ENCODE data around the gene TLR4.
A peak's percentile ranks its signal among the peaks of the same experiment; 100 is the strongest.

The TLR4 gene

DNA sequence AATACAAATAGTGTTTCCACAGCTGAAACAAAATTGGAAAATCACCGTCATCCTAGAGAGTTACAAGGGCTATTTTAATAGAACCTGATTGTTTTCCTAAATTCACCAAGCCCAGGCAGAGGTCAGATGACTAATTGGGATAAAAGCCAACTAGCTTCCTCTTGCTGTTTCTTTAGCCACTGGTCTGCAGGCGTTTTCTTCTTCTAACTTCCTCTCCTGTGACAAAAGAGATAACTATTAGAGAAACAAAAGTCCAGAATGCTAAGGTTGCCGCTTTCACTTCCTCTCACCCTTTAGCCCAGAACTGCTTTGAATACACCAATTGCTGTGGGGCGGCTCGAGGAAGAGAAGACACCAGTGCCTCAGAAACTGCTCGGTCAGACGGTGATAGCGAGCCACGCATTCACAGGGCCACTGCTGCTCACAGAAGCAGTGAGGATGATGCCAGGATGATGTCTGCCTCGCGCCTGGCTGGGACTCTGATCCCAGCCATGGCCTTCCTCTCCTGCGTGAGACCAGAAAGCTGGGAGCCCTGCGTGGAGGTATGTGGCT is at the start of gene TLR4:
TLR4 (plus strand) TSS at position 380 of the 552 bp plus-strand sequence; CDS start at position 450, 70 bp downstream.
- no peak for DNase-seq

GRCh38 chr9:117656002-117656401 is 48.2 kb upstream of the TLR4 start:
- no peak for DNase-seq

GRCh38 chr9:117662651-117663050 is 41.6 kb upstream of the TLR4 start:
- no peak for DNase-seq

DNA sequence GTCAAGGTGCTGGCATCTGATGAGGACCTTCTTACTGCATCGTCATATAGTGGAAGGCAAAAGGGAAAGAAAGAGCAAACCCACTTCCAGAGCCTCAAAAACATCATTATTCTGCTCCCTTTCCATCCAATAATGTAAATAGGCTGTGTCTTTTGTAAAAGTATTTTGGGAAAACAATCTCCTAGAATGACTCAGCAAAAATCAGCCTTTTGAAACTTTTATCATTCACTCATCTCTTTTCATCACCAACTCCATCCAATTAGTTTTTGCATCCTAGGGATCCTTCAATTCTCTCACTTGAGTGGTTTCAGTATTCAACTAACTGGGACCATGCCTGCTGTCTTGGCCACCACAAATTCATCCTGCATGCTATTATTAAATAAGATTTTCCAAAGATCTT is 39.8 kb upstream of the TLR4 start:
- no peak for DNase-seq

DNA sequence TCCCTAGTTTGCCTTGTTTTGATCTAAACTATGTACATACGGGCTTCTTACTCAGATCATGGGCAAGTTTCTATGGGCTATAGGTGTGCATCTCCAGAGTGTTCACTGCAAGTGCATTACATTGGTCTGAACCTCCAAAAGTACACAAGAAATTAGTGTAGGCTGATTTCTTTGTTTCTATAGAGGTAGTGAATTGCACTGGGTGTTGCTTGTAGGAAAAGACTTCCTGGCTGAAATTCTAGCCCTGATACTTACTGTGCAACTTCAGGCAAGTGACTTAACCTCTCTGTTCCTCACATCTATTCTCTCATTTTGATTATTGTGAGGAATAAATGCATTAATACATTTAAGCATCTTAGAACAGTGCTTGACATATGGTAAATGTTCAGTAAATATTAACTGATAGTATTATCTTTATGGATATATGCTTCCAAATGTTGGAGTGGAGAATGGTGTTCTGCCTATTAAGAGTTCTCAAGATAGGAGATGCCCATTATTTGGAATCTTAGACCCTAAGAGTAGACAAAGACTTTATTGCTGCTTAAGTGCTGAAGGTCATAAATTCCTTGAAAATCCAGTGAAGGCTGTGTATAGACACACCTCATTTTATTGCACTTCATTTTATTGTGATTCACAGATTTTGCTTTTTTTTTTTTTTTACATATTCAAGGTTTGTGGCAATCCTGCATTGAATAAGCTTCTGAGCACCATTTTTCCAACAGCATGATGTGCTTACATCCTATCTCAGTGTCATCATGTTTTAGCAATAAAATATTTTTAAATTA is 38.4 kb upstream of the TLR4 start:
- no peak for DNase-seq

DNA sequence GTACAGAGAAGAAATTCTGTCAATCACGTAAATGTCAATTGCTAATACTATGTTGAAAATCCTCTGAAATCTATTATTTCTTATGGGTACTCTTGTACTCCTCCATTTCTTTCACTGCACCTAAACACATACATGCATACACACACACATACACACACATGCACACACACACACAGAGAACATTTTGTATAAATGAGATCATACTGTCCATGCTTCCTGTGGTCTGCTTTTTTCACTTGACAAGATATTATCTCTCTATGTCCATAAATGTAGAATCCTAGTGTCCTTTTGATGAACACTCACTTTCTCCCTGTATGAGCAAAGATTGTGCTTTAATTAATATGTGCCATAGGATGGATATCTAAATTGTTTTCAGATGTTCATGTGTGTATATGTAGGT is 32.7 kb upstream of the TLR4 start:
- DNase-seq, result no peak

DNA sequence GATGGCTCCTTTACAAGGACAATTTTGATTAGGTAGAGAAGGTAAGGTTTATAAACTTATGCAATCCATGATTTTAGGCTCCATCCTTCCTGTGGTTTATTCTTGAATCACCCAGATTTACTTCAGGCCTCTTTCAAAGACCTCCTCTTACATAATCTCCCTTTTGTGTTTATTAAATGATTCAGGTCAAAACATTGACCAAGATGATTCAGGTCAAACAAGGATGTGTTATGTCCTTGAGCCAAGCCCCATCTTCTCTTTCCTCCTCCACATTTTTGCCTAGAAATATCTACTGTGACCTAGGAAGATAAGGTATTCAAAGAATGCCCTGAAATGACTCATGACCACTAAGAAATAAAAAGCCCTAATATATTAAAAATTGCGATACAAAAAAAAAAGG is 31.8 kb upstream of the TLR4 start:
- DNase-seq, result no peak

DNA sequence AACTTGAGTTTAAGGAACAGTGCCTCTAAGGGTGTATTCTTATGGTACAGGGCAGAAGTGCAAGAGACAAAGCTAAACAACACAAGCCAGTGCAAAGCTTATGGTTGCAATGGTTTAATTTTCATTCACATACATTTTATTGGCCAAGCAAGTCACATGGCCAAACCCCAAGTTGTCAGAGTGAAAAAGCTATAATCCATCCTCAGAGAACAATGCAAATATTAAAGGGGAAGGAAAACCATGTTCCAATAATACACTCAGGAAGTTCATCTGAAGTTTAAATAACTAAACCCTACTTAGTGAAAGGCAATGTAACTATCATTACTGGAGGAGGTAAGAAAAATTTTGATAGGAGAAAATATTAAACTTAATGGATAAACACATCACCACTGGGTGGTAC is 26.6 kb upstream of the TLR4 start:
- no peak for DNase-seq

GRCh38 chr9:117678871-117679270 is 25.3 kb upstream of the TLR4 start:
- DNase-seq, result peak; percentile 1

- DNase-seq, result no peak
Observed at GRCh38 chr9:117679416-117679815, 24.8 kb upstream of the TLR4 start.

GRCh38 chr9:117681888-117682287 is 22.3 kb upstream of the TLR4 start:
- DNase-seq, result no peak

GRCh38 chr9:117682955-117683710 is 21.1 kb upstream of the TLR4 start:
- DNase-seq, result no peak

DNA sequence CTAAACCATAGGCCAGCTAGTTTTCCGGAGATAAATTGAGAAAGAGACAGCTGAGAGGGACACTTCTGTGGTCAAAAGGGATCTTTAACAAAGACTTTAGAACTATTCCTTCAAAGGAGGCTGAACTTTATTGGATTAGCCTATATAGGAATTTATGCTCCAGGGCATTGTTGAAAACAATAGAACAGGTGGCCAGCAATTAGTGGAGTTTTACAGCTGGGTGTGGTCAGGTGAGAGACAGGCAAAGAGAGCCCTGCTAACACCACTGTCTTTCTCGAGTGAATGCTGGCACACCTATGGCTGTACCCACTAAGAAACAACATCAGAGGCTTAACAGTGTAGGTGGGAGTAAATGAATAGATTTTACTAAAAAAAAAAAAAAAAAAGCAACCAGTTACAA is 16.7 kb upstream of the TLR4 start:
- DNase-seq, result no peak

DNA sequence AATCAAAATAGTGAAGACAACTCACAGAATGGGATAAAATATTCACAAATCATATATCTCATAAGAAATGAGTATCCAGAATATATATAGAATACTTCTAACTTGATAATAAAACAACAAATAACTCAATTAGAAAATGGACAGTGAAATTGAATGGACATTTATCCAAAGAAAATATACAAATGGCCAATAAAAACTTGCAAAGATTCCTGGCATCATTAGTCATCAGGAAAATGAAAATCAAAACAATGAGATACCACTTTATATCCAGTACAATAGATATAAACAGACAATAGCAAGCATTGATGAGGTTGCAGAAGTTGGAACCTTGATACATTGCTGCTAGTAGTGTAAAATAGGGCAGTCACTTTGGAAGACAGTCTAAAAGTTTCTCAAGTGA is 12.8 kb upstream of the TLR4 start:
- no peak for DNase-seq

GRCh38 chr9:117696154-117696553 is 8.0 kb upstream of the TLR4 start:
- DNase-seq, result no peak

DNA sequence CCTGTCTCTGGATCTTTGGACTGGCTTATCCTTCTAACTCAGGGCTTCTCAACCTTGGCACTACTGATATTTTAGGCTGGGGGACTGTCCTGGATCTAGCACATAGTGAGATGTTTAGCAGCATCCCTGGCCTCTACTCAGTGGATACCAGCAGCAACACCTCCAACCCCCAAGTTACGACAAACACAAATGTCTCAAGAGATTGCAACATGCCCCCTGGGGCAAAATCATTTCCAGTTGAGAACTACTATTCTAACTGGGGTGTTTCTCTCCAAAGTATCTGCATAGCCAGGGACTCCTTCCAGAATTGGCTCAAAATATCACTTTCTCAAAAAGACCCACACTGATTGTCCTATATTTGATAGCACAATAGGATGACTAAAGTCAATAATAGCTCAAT is 7.2 kb upstream of the TLR4 start:
- no peak for DNase-seq

DNA sequence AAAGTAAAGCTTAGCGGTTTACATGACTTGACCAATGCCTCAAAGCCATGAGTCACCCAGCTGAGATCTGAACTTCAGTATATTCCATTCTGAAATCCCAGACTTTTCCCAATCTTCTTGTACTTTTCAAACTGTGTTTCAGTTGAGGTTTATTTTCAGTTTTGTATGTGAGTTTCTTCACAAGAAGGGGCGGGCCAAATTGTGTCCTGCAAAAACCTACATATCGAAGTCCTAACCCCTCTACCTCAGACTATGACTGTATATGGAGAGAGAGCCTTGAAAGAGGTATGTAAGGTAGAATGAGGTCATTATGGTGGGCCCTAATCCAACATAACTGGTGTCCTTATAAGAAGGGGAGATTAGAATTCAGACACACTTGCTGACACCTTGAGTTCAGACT is 666 bp upstream of the TLR4 start:
- no peak for DNase-seq

DNA sequence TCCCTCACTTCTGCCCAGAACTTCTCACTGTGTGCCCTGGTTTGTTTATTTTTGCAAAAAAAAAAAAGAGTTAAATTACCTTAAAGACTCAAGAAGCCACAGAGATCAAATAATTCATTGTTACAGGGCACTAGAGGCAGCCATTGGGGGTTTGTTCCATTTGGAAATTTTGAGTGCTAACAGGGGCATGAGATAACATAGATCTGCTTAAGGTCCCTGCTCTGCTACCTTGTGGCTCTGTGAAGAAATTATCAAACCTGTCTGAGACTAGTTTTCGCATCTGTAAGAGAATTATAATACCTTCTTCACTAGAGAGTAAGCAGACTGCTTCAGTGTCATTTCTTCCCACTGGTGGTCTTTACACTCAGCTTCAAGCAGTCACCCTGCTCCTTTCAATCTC is 394 bp downstream of the TLR4 start:
- no peak for DNase-seq

DNA sequence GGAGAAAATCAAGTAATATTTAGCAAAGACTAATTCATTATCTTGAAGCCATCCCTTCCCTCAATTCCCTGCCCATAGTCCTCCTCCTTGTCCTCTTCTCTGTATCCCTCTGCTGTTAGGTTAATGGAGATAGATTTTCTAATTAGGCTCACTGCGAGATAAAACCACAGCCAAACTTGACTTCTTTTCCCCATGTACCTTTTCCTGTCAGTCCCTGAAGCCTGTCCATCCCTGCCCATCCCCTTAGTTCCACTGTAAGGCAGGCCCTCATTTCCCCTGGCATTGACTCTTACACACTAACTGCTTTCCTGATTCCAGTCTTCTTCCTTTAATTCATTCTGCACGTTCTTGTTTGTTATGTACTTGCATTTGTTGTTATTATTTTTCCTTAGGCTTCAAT is 1.2 kb downstream of the TLR4 start:
- no peak for DNase-seq

DNA sequence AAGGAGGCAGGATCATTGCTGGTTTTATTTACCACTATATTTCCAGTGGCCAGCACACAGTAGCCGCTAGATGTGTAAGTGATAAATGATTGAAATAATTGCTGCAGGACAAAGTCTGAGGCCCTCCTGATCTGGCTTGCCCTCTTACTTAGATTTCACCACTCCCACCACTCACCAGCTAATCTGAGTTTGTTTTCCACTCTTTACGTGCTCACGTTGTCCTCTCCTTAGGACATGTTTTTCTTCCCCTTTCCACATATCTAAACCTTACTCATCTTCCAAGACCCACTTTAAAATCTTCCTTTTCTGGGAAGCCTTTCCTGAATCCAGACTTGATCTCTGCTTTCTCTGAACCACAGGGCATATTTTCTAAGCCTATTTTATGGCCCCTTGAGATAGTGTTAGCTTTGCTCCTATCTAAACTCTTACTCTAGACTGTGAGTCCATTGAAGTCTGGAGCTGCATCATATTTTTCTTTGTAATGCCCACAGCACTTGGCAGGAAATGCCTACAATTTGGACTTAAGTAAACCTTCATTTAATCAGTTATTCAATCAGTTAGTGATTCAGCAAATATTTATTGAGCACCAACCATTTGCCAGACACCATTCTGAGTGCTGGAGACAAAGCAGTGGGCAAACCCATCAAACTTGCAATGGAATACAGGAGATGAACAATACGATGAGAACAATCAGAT is 2.4 kb downstream of the TLR4 start:
- DNase-seq, result no peak

- DNase-seq, result no peak
Observed at GRCh38 chr9:117707561-117707960, 3.4 kb downstream of the TLR4 start.

- no peak for DNase-seq
Observed at GRCh38 chr9:117709936-117710335, 5.7 kb downstream of the TLR4 start.

GRCh38 chr9:117714282-117714681 is 10.1 kb downstream of the TLR4 start:
- DNase-seq, result peak; percentile 35

All from DMS53 (cell line).